ENCODE measurements around the gene HOXA9. TPM values are rescaled to one million over a fixed set of nuclear protein-coding genes. Genes with fewer than 3 reads are reported as not detected.

The HOXA9 gene
- total and polyA plus RNA-seq, 2 experiments from 2014 or later, result 3.6 to 4.4 TPM

DNA sequence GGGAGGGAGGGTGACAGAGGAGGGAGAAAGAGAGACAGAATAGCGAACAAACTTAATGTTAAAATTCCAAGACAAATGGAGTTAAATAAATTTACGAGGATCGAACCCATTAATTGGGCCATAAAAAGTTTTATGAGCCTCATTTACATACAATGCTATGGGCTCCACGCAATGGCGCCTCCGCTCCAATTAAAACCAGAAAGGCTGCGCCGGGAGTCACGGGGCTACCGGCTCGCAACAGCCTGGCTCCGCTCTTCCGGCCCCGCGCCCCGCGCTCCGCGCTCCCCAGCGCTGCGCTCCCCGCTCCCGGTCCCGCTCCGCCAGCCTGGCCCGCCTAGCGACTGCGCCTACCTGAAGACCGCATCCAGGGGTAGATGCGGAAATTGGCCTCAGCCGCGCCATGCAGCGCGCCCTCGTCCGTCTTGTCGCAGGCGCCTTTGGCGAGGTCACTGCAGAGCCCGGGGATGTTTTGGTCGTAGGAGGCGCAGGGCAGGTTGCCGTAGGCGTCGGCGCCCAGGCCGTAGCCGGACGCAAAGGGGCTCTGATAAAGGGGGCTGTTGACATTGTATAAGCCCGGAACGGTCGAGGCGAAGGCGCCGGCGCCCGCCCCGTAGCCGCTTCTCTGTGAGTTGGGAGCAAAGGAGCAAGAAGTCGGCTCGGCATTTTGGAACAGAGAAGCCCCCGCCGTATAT, 9.4 kb downstream of the HOXA9 start:
- H3K79me2 ChIP-seq, result no peaks in the 10 kb centered on the region
- peak overlapping the region; percentile 48 for H3K4me3 ChIP-seq
- no peaks in the 10 kb centered on the region for H4K20me1 ChIP-seq (ENCODE audit: insufficient read depth, poor library complexity, severe bottlenecking)
- H3K4me2 ChIP-seq, result peak overlapping the region; percentile 79
- peaks cover 94% of the 10 kb centered on the region for H3K27me3 ChIP-seq
- peaks cover 14% of the 10 kb centered on the region for H3K4me1 ChIP-seq (ENCODE audit: insufficient read depth)
- H3K9me3 ChIP-seq (ENCODE audit: low read depth), result no peaks in the 10 kb centered on the region
- 4% methylated on average over 62 of the region's 63 CpGs for WGBS (ENCODE audit: low lambda C conversion rate, missing lambda C conversion rate)
- no peaks in the 10 kb centered on the region for H3K9me2 ChIP-seq (replicated peaks; ENCODE audit: insufficient read depth)
- no peaks in the 10 kb centered on the region for H3K36me3 ChIP-seq (replicated peaks; ENCODE audit: insufficient read depth, low read depth)
- H3K27ac ChIP-seq, result no peak overlapping the region
- TF ChIP-seq, protein P1, sequence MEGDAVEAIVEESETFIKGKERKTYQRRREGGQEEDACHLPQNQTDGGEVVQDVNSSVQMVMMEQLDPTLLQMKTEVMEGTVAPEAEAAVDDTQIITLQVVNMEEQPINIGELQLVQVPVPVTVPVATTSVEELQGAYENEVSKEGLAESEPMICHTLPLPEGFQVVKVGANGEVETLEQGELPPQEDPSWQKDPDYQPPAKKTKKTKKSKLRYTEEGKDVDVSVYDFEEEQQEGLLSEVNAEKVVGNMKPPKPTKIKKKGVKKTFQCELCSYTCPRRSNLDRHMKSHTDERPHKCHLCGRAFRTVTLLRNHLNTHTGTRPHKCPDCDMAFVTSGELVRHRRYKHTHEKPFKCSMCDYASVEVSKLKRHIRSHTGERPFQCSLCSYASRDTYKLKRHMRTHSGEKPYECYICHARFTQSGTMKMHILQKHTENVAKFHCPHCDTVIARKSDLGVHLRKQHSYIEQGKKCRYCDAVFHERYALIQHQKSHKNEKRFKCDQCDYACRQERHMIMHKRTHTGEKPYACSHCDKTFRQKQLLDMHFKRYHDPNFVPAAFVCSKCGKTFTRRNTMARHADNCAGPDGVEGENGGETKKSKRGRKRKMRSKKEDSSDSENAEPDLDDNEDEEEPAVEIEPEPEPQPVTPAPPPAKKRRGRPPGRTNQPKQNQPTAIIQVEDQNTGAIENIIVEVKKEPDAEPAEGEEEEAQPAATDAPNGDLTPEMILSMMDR (IDR thresholded peaks at IDR 0.05; ENCODE audit: poor library complexity), result no peak
- peak; percentile 95 for TF ChIP-seq EZH2 (IDR thresholded peaks at IDR 0.05; ENCODE audit: borderline replicate concordance)
- peak overlapping the region; percentile 76 for H2AFZ ChIP-seq
- DNase-seq (ENCODE audit: low spot score), result no peak

DNA sequence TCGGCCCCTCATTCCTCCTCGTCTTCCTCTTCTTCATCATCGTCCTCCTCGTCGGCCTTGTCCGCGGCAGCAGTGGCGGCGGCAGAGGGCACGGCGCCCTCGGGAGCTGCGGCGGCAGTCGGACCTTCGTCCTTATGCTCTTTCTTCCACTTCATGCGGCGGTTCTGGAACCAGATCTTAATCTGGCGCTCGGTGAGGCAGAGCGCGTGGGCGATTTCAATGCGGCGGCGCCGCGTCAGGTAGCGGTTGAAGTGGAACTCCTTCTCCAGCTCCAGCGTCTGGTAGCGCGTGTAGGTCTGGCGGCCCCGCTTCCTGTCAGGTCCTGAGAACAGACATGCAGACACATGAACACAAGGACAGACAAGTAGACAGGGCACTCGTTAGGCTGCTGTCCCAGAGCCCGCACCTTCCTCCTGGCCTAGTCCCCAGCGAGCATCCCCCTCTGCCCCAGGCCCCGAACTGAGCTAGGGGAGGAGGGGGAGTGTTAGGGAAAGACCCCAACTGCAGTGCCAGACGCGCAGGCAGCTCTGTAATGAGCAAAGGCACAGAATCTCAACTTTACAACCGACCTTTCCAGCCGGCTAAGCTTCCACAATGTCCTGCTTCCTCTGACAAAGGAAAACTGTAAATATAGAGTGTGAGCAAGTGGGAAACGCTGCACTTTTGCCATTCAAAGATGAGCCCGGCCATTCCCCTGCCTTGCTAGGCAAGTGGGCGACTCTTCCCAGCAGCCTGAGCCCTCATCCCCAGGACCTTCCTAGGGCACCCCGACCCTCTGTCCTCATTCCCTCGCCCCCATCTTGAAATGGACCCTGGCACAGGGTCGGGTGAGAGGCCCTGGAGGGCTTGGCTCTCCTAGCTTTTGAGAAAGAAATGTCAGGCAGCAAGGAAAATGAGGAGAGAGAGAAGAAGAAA, 10.2 kb downstream of the HOXA9 start:
- DNase-seq (ENCODE audit: low spot score), result no peak
- H3K9me2 ChIP-seq (replicated peaks; ENCODE audit: insufficient read depth), result no peaks in the 10 kb centered on the region
- H3K9me3 ChIP-seq (ENCODE audit: low read depth), result no peaks in the 10 kb centered on the region
- H4K20me1 ChIP-seq (ENCODE audit: insufficient read depth, poor library complexity, severe bottlenecking), result no peaks in the 10 kb centered on the region
- no peaks in the 10 kb centered on the region for H3K79me2 ChIP-seq
- WGBS (ENCODE audit: low lambda C conversion rate, missing lambda C conversion rate), result 24% methylated on average over 48 of the region's 48 CpGs
- peak overlapping the region; percentile 79 for H3K4me2 ChIP-seq
- H3K4me3 ChIP-seq, result peak overlapping the region; percentile 48
- H3K36me3 ChIP-seq (replicated peaks; ENCODE audit: insufficient read depth, low read depth), result no peaks in the 10 kb centered on the region
- peak; percentile 98 for TF ChIP-seq EZH2 (IDR thresholded peaks at IDR 0.05; ENCODE audit: borderline replicate concordance)
- TF ChIP-seq, protein P1 (IDR thresholded peaks at IDR 0.05; ENCODE audit: poor library complexity), result no peak
- peak; percentile 42 for TF ChIP-seq EZH2phosphoT487 (IDR thresholded peaks at IDR 0.05; ENCODE audit: low read depth, severe bottlenecking, unreplicated experiment)
- H3K27ac ChIP-seq, result no peak overlapping the region
- peaks cover 96% of the 10 kb centered on the region for H3K27me3 ChIP-seq
- peaks cover 13% of the 10 kb centered on the region for H3K4me1 ChIP-seq (ENCODE audit: insufficient read depth)
- peak overlapping the region; percentile 76 for H2AFZ ChIP-seq

DNA sequence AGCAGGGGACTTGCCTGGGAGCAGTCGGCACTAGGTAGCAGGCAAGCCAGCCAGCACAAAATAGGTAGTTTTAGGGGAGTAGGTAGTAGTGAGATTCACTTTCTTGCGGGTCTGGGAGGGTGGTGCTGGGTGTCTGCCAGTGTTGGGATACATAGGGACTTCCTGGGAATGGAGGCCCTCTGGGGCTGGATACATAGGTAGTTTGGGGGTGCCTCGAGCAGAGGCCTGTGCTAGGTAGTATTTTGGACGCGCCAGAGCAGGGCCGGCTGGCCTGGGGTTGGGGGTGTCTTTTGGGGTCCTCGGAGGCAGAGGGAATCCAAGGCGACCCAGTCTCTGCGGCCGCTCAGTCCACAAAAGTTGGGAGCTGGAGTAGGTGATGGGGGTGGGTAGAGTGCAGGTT, 11.0 kb downstream of the HOXA9 start:
- Histone ChIP-seq H4K20me1 (ENCODE audit: insufficient read depth, poor library complexity, severe bottlenecking) (no peaks in the 10 kb centered on the region), H3K79me2 (no peaks in the 10 kb centered on the region), H3K4me1 (ENCODE audit: insufficient read depth) (peaks cover 13% of the 10 kb centered on the region), H3K9me3 (ENCODE audit: low read depth) (no peaks in the 10 kb centered on the region), H3K36me3 (replicated peaks; ENCODE audit: insufficient read depth, low read depth) (no peaks in the 10 kb centered on the region), H2AFZ (no peak overlapping the region), H3K9me2 (replicated peaks; ENCODE audit: insufficient read depth) (no peaks in the 10 kb centered on the region), H3K27me3 (peaks cover 96% of the 10 kb centered on the region), H3K27ac (no peak overlapping the region), H3K4me3 (no peak overlapping the region), H3K4me2 (no peak overlapping the region)
- no peak for DNase-seq (ENCODE audit: low spot score)
- TF ChIP-seq EZH2 (IDR thresholded peaks at IDR 0.05; ENCODE audit: borderline replicate concordance), result no peak
- TF ChIP-seq, protein P1 (IDR thresholded peaks at IDR 0.05; ENCODE audit: poor library complexity), result no peak
- no peak for TF ChIP-seq EZH2phosphoT487 (IDR thresholded peaks at IDR 0.05; ENCODE audit: low read depth, severe bottlenecking, unreplicated experiment)
- 60% methylated on average over 10 of the region's 10 CpGs for WGBS (ENCODE audit: low lambda C conversion rate, missing lambda C conversion rate)

Measured in hepatocyte (in vitro differentiated cells).